Measurements from ENCODE around the gene TTC22. TPM values are rescaled to one million over a fixed set of nuclear protein-coding genes. Genes with fewer than 3 reads are reported as not detected.
A peak's percentile ranks its signal among the peaks of the same experiment; 100 is the strongest.

TTC22 gene
- total RNA-seq = 10 to 100 TPM in 1 of 2 experiments, 1 to 10 TPM in 1; 9.0 to 10.1 TPM

GRCh38 chr1:54800899-54801759 lies at the start of gene TTC22:
Gene TTC22, minus strand, starts transcription at chr1:54801323. Its CDS starts 160 bp downstream, at chr1:54801163.
- peak within 1 kb of the TSS; percentile 90 for H3K27ac Mint-ChIP-seq
- H3K4me3 Mint-ChIP-seq = peak within 1 kb of the TSS; percentile 94
- no peaks in the 10 kb centered on the region for H3K27me3 Mint-ChIP-seq
- peaks cover 35% of the 10 kb centered on the region for H3K4me1 Mint-ChIP-seq
- POLR2A ChIA-PET = interaction anchor here (0.8 to 1.8 kb wide), 8 partner anchors 12 to 855 kb away, joined by 3 to 8 read pairs (median 4); partner anchors contain the start of genes DHCR24, IFT25, LRRC42 and TTC4
- no peaks in the 10 kb centered on the region for H3K36me3 Mint-ChIP-seq
- no peaks in the 10 kb centered on the region for H3K9me3 Mint-ChIP-seq
- peak; percentile 91 for ATAC-seq (ENCODE audit: low read depth)
- peak; percentile 83 for DNase-seq

GRCh38 chr1:54850737-54851136 lies 49.6 kb upstream of the TTC22 start:
- ATAC-seq (ENCODE audit: low read depth) (no peak), DNase-seq (no peak)
- Mint-ChIP-seq H3K27ac (no peak overlapping the region), H3K4me1 (no peaks in the 10 kb centered on the region), H3K9me3 (no peaks in the 10 kb centered on the region), H3K4me3 (no peak overlapping the region), H3K36me3 (peaks cover 11% of the 10 kb centered on the region), H3K27me3 (no peaks in the 10 kb centered on the region)
- POLR2A ChIA-PET = no interaction called here

- no peak for ATAC-seq (ENCODE audit: low read depth)
- no peak overlapping the region for H3K27ac Mint-ChIP-seq
- H3K4me1 Mint-ChIP-seq = no peaks in the 10 kb centered on the region
Observed at GRCh38 chr1:54850069-54850730, 49.1 kb upstream of the TTC22 start.

GRCh38 chr1:54849219-54850068 lies 48.3 kb upstream of the TTC22 start:
- DNase-seq (no peak), ATAC-seq (ENCODE audit: low read depth) (no peak)
- Mint-ChIP-seq H3K4me3 (no peak overlapping the region), H3K4me1 (no peaks in the 10 kb centered on the region), H3K9me3 (no peaks in the 10 kb centered on the region), H3K27me3 (no peaks in the 10 kb centered on the region), H3K27ac (no peak overlapping the region), H3K36me3 (peaks cover 11% of the 10 kb centered on the region)
- POLR2A ChIA-PET = no interaction called here

More at GRCh38 chr1:54850069-54850730, 49.1 kb upstream of the TTC22 start:
- H3K27me3 Mint-ChIP-seq = no peaks in the 10 kb centered on the region
- H3K9me3 Mint-ChIP-seq = no peaks in the 10 kb centered on the region
- peaks cover 11% of the 10 kb centered on the region for H3K36me3 Mint-ChIP-seq
- POLR2A ChIA-PET = no interaction called here
- DNase-seq = no peak
- no peak overlapping the region for H3K4me3 Mint-ChIP-seq

- H3K9me3 Mint-ChIP-seq = no peaks in the 10 kb centered on the region
- DNase-seq = no peak
Observed at GRCh38 chr1:54848134-54848948, 47.2 kb upstream of the TTC22 start.

GRCh38 chr1:54846716-54847284 lies 45.7 kb upstream of the TTC22 start:
- DNase-seq (no peak), ATAC-seq (ENCODE audit: low read depth) (no peak)
- Mint-ChIP-seq H3K36me3 (peaks cover 10% of the 10 kb centered on the region), H3K27me3 (no peaks in the 10 kb centered on the region), H3K9me3 (no peaks in the 10 kb centered on the region), H3K27ac (no peak overlapping the region), H3K4me1 (no peaks in the 10 kb centered on the region), H3K4me3 (no peak overlapping the region)
- POLR2A ChIA-PET = no interaction called here

More at GRCh38 chr1:54848134-54848948, 47.2 kb upstream of the TTC22 start:
- Mint-ChIP-seq H3K36me3 (peaks cover 11% of the 10 kb centered on the region), H3K27me3 (no peaks in the 10 kb centered on the region), H3K4me1 (no peaks in the 10 kb centered on the region), H3K27ac (no peak overlapping the region), H3K4me3 (no peak overlapping the region)
- POLR2A ChIA-PET = no interaction called here
- no peak for ATAC-seq (ENCODE audit: low read depth)

GRCh38 chr1:54846301-54846700 lies 45.2 kb upstream of the TTC22 start:
- DNase-seq (no peak), ATAC-seq (ENCODE audit: low read depth) (no peak)
- peaks cover 7% of the 10 kb centered on the region for H3K36me3 Mint-ChIP-seq
- POLR2A ChIA-PET = no interaction called here
- no peaks in the 10 kb centered on the region for H3K4me1 Mint-ChIP-seq
- H3K27ac Mint-ChIP-seq = no peak overlapping the region
- no peak overlapping the region for H3K4me3 Mint-ChIP-seq
- H3K27me3 Mint-ChIP-seq = no peaks in the 10 kb centered on the region
- no peaks in the 10 kb centered on the region for H3K9me3 Mint-ChIP-seq

GRCh38 chr1:54845772-54846171 lies 44.6 kb upstream of the TTC22 start:
- no peaks in the 10 kb centered on the region for H3K27me3 Mint-ChIP-seq
- no peaks in the 10 kb centered on the region for H3K9me3 Mint-ChIP-seq
- H3K36me3 Mint-ChIP-seq = peaks cover 7% of the 10 kb centered on the region
- no peak overlapping the region for H3K27ac Mint-ChIP-seq
- POLR2A ChIA-PET = no interaction called here
- H3K4me3 Mint-ChIP-seq = no peak overlapping the region
- no peak for ATAC-seq (ENCODE audit: low read depth)
- no peaks in the 10 kb centered on the region for H3K4me1 Mint-ChIP-seq
- DNase-seq = no peak

GRCh38 chr1:54844564-54844963 lies 43.4 kb upstream of the TTC22 start:
- no peak for ATAC-seq (ENCODE audit: low read depth)

GRCh38 chr1:54843449-54843848 lies 42.3 kb upstream of the TTC22 start:
- no peaks in the 10 kb centered on the region for H3K9me3 Mint-ChIP-seq
- H3K4me1 Mint-ChIP-seq = no peaks in the 10 kb centered on the region
- H3K27ac Mint-ChIP-seq = no peak overlapping the region
- POLR2A ChIA-PET = no interaction called here
- H3K27me3 Mint-ChIP-seq = no peaks in the 10 kb centered on the region
- no peak overlapping the region for H3K4me3 Mint-ChIP-seq
- no peak for DNase-seq
- H3K36me3 Mint-ChIP-seq = no peaks in the 10 kb centered on the region
- ATAC-seq (ENCODE audit: low read depth) = no peak

More at GRCh38 chr1:54844564-54844963, 43.4 kb upstream of the TTC22 start:
- Mint-ChIP-seq H3K36me3 (peaks cover 4% of the 10 kb centered on the region), H3K9me3 (no peaks in the 10 kb centered on the region), H3K4me1 (no peaks in the 10 kb centered on the region), H3K4me3 (no peak overlapping the region), H3K27me3 (no peaks in the 10 kb centered on the region), H3K27ac (no peak overlapping the region)
- no peak for DNase-seq
- POLR2A ChIA-PET = interaction anchor here (0.8 kb wide), 1 partner anchor 9 kb away, joined by 5 read pairs; no protein-coding TSS in a partner anchor

- Mint-ChIP-seq H3K4me3 (no peak overlapping the region), H3K27me3 (no peaks in the 10 kb centered on the region), H3K4me1 (no peaks in the 10 kb centered on the region), H3K9me3 (no peaks in the 10 kb centered on the region), H3K27ac (no peak overlapping the region), H3K36me3 (no peaks in the 10 kb centered on the region)
- no peak for ATAC-seq (ENCODE audit: low read depth)
- POLR2A ChIA-PET = no interaction called here
- DNase-seq = no peak
Observed at GRCh38 chr1:54842963-54843362, 41.8 kb upstream of the TTC22 start.

GRCh38 chr1:54842206-54842915 lies 41.2 kb upstream of the TTC22 start:
- H3K4me3 Mint-ChIP-seq = no peak overlapping the region
- H3K27me3 Mint-ChIP-seq = no peaks in the 10 kb centered on the region
- DNase-seq (no peak), ATAC-seq (ENCODE audit: low read depth) (no peak)
- H3K27ac Mint-ChIP-seq = no peak overlapping the region
- H3K9me3 Mint-ChIP-seq = no peaks in the 10 kb centered on the region
- no peaks in the 10 kb centered on the region for H3K4me1 Mint-ChIP-seq
- H3K36me3 Mint-ChIP-seq = no peaks in the 10 kb centered on the region
- POLR2A ChIA-PET = interaction anchor here (0.6 kb wide), 1 partner anchor 36 kb away, joined by 7 read pairs; no protein-coding TSS in a partner anchor

Data from activated naive CD8-positive, alpha-beta T cell treated with anti-CD3 and anti-CD28 coated beads, Interleukin-2, amount 10 ng/mL, durations not matched to agents 7 days and 5 days (primary cell).